HepG2 (cell line): ENCODE measurements around the gene CACNA1F. TPM values are rescaled to one million over a fixed set of nuclear protein-coding genes. Genes with fewer than 3 reads are reported as not detected.

Source experiments
- CENPT ChIP-seq: sonication (generic); formaldehyde crosslinking; IDR thresholded peaks from 2 replicates; pipeline ENCODE4 v1.8.0; 2022; ENCODE audit warnings: low read depth, mild to moderate bottlenecking, moderate library complexity, missing genetic modification reagents
- CHD2 ChIP-seq: IDR thresholded peaks from 2 replicates; pipeline ENCODE4 v1.6.1; 2011; ENCODE audit warnings: low read depth, low read length, improper control_type of control experiment
- HES4 ChIP-seq: sonication (generic); formaldehyde crosslinking; IDR thresholded peaks from 2 replicates; pipeline ENCODE4 v1.9.0; 2021; ENCODE audit warnings: mild to moderate bottlenecking, missing genetic modification reagents, borderline replicate concordance
- HOXD1 ChIP-seq: sonication (generic); formaldehyde crosslinking; IDR thresholded peaks from 2 replicates; pipeline ENCODE4 v1.5.0; 2020; ENCODE audit warnings: missing genetic modification reagents
- KLF6 ChIP-seq: IDR thresholded peaks from 2 replicates; pipeline ENCODE4 v1.8.0; 2016; ENCODE audit warnings: missing biosample characterization, missing genetic modification reagents
- MED8 ChIP-seq: sonication (generic); formaldehyde crosslinking; IDR thresholded peaks from 2 replicates; pipeline ENCODE4 v1.8.1; 2023; ENCODE audit warnings: mild to moderate bottlenecking, missing genetic modification reagents; ENCODE audit not compliant: insufficient replicate concordance
- MEIS2 ChIP-seq: sonication (generic); formaldehyde crosslinking; IDR thresholded peaks from 2 replicates; pipeline ENCODE4 v1.9.0; 2021; ENCODE audit warnings: mild to moderate bottlenecking, missing genetic modification reagents
- NR2F1 ChIP-seq, 2 experiments: fragments of 450-650 bp in 1 of 2; formaldehyde crosslinking in 1 of 2; IDR thresholded peaks; 2 replicates each; pipeline versions ENCODE4 v1.5.0 to v1.6.1; 2016 to 2020; ENCODE audit warnings: mild to moderate bottlenecking in 1 of 2, missing compliant biosample characterization in 1 of 2, missing genetic modification reagents in 1 of 2, moderate library complexity in 1 of 2
- PAWR ChIP-seq: sonication (generic); formaldehyde crosslinking; IDR thresholded peaks from 2 replicates; pipeline ENCODE4 v1.4.0; 2020; ENCODE audit warnings: missing genetic modification reagents, mild to moderate bottlenecking, borderline replicate concordance
- REL ChIP-seq: sonication (generic); formaldehyde crosslinking; conservative IDR thresholded peaks from 2 replicates; pipeline ENCODE4 v1.8.0; 2022; ENCODE audit warnings: mild to moderate bottlenecking, missing genetic modification reagents, moderate library complexity
- SIX1 ChIP-seq: sonication (generic); formaldehyde crosslinking; IDR thresholded peaks from 2 replicates; pipeline ENCODE4 v1.4.0; 2020; ENCODE audit warnings: missing genetic modification reagents, borderline replicate concordance
- SMYD3 ChIP-seq: sonication (generic); formaldehyde crosslinking; IDR thresholded peaks from 2 replicates; pipeline ENCODE4 v1.8.1; 2023; ENCODE audit warnings: mild to moderate bottlenecking, missing genetic modification reagents
- YEATS4 ChIP-seq: sonication (generic); formaldehyde crosslinking; IDR thresholded peaks from 2 replicates; pipeline ENCODE4 v1.4.0; 2020; ENCODE audit warnings: missing genetic modification reagents, borderline replicate concordance
- ZNF17 ChIP-seq: sonication (generic); formaldehyde crosslinking; IDR thresholded peaks from 2 replicates; pipeline ENCODE4 v1.5.0; 2020; ENCODE audit warnings: mild to moderate bottlenecking, missing genetic modification reagents
- ZNF20 ChIP-seq: sonication (generic); formaldehyde crosslinking; IDR thresholded peaks from 2 replicates; pipeline ENCODE4 v1.4.0; 2020; ENCODE audit warnings: mild to moderate bottlenecking, moderate library complexity, missing genetic modification reagents
- ZNF235 ChIP-seq: sonication (generic); formaldehyde crosslinking; IDR thresholded peaks from 2 replicates; pipeline ENCODE4 v1.8.1; 2023; ENCODE audit warnings: mild to moderate bottlenecking, missing genetic modification reagents, borderline replicate concordance
- ZNF251 ChIP-seq: sonication (generic); formaldehyde crosslinking; IDR thresholded peaks from 2 replicates; pipeline ENCODE4 v1.9.0; 2021; ENCODE audit warnings: mild to moderate bottlenecking, missing genetic modification reagents
- ZNF546 ChIP-seq: sonication (generic); formaldehyde crosslinking; conservative IDR thresholded peaks from 2 replicates; pipeline ENCODE4 v1.8.1; 2023; ENCODE audit warnings: mild to moderate bottlenecking, missing genetic modification reagents
- ZNF570 ChIP-seq: sonication (generic); formaldehyde crosslinking; IDR thresholded peaks from 2 replicates; pipeline ENCODE4 v1.4.0; 2020; ENCODE audit warnings: mild to moderate bottlenecking, missing genetic modification reagents, borderline replicate concordance
- ZNF773 ChIP-seq: sonication (generic); formaldehyde crosslinking; IDR thresholded peaks from 2 replicates; pipeline ENCODE4 v1.4.0; 2020; ENCODE audit warnings: missing genetic modification reagents, borderline replicate concordance
- ZNF841 ChIP-seq: sonication (generic); formaldehyde crosslinking; IDR thresholded peaks from 2 replicates; pipeline ENCODE4 v1.8.1; 2023; ENCODE audit warnings: missing genetic modification reagents, borderline replicate concordance
- ZSCAN21 ChIP-seq: sonication (generic); formaldehyde crosslinking; IDR thresholded peaks from 2 replicates; pipeline ENCODE4 v1.8.0; 2022; ENCODE audit warnings: mild to moderate bottlenecking, missing genetic modification reagents, moderate library complexity, borderline replicate concordance
- ZSCAN31 ChIP-seq: sonication (generic); formaldehyde crosslinking; IDR thresholded peaks from 2 replicates; pipeline ENCODE4 v1.5.0; 2020; ENCODE audit warnings: low read depth, mild to moderate bottlenecking, missing genetic modification reagents
- polyA plus RNA-seq, 8 experiments: library from polyadenylated mRNA; depleted of rRNA in 3 of 8; stranded (reverse) in 7 of 8; unstranded in 1 of 8; fragments of >200 nt; fragmentation: Illumina TruSeq in 4 of 8; extraction: Trizol in 4 of 8; gene quantifications; 2 replicates each; pipeline versions ENCODE4 v1.2.1 to v1.2.3, GENCODE V29; 2011 to 2016; ENCODE audit warnings: low read depth in 4 of 8, missing spikeins in 1 of 8, mixed read lengths in 1 of 8; ENCODE audit not compliant: insufficient read depth in 1 of 8
- total RNA-seq, 5 experiments: library from RNA; depleted of rRNA; stranded (reverse); fragments of >200 nt; fragmentation: Illumina TruSeq; extraction: Trizol; gene quantifications; 2 replicates each; pipeline ENCODE4 v1.2.3, GENCODE V29; 2016; ENCODE audit warnings: low read depth in 1 of 5
- TF ChIP-seq, protein P1 (sequence below): sonication (generic); formaldehyde crosslinking; IDR thresholded peaks from 2 replicates; pipeline ENCODE4 v1.9.0; 2022; ENCODE audit warnings: low read depth, missing genetic modification reagents
- TF ChIP-seq, protein P2 (sequence below): sonication (generic); formaldehyde crosslinking; IDR thresholded peaks from 2 replicates; pipeline ENCODE4 v1.5.0; 2020; ENCODE audit warnings: missing genetic modification reagents
- TF ChIP-seq, protein P3 (sequence below): sonication (generic); formaldehyde crosslinking; IDR thresholded peaks from 2 replicates; pipeline ENCODE4 v1.4.0; 2020; ENCODE audit warnings: mild to moderate bottlenecking, missing genetic modification reagents

CACNA1F gene
- total and polyA plus RNA-seq, 2 of the 13 experiments (the other 11 are each of a cell fraction or from before 2014, with no cell fraction given) = 0.03 TPM; not detected in 1

DNA sequence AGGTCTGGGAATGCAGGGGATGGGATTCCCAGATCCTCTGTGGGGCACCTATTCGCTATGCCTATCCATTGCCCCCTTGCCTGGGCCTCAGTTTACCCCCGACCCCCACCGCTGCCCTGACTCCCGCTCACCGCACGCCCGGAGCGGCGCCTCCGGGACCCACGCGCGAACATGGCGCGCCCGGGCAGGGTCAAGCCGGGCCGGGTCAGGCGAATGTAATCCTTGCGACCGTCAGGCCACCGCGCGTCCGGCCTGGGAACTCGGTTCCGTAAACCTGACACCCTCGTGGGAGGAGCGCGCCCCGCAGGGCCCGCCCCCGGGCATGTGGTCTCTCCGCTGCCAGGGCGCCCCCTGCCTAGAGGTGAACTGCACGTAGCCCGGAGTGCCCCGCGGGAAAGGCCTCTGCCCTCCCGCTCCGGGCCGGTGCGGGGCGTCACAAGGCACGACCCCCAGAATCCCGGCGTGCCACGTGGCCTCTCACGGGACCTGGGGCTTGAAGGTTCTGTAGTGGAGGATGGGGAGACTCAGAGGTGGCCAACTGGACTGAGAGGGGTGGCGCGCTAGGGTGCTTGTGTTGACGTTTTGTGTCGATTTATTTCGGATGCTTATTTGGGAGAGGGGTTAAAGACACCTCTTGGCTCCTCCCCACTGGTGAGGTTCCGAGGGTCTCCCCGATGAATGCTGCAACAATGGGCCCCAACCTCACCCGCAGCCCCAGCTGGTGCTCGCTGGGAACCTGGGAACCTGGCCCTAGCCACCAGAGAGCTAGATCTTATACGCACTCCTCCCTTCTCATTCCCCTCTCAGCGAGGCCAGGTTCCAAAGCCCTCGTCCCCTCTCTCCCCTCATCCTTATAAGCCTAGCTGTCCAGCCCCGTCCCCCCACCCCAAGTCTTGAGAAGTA is 46.8 kb downstream of the CACNA1F start, which contains the start of gene PRICKLE3 (continued):
- TF ChIP-seq ZNF773 (CRISPR knock-in tag) = no peak
- TF ChIP-seq ZNF570 (CRISPR knock-in tag) = no peak
- no peak for TF ChIP-seq ZNF235 (CRISPR knock-in tag)
- no peak for TF ChIP-seq ZNF20 (CRISPR knock-in tag)
- no peak for TF ChIP-seq ZSCAN21
- TF ChIP-seq ZNF251 (CRISPR knock-in tag) = no peak
- TF ChIP-seq ZNF17 (CRISPR knock-in tag) = no peak
- no peak for TF ChIP-seq KLF6 (CRISPR knock-in tag)
- TF ChIP-seq ZSCAN31 (CRISPR knock-in tag) = no peak; the same call in 1 of the 2 replicates
- TF ChIP-seq ZNF546 (CRISPR knock-in tag) = no peak
- no peak for TF ChIP-seq MEIS2 (CRISPR knock-in tag)
- TF ChIP-seq, protein P1, sequence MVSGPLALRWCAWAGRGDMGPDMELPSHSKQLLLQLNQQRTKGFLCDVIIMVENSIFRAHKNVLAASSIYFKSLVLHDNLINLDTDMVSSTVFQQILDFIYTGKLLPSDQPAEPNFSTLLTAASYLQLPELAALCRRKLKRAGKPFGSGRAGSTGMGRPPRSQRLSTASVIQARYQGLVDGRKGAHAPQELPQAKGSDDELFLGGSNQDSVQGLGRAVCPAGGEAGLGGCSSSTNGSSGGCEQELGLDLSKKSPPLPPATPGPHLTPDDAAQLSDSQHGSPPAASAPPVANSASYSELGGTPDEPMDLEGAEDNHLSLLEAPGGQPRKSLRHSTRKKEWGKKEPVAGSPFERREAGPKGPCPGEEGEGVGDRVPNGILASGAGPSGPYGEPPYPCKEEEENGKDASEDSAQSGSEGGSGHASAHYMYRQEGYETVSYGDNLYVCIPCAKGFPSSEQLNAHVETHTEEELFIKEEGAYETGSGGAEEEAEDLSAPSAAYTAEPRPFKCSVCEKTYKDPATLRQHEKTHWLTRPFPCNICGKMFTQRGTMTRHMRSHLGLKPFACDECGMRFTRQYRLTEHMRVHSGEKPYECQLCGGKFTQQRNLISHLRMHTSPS = peak; percentile 90
- no peak for TF ChIP-seq REL (CRISPR knock-in tag)
- TF ChIP-seq, protein P2, sequence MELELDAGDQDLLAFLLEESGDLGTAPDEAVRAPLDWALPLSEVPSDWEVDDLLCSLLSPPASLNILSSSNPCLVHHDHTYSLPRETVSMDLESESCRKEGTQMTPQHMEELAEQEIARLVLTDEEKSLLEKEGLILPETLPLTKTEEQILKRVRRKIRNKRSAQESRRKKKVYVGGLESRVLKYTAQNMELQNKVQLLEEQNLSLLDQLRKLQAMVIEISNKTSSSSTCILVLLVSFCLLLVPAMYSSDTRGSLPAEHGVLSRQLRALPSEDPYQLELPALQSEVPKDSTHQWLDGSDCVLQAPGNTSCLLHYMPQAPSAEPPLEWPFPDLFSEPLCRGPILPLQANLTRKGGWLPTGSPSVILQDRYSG = no peak
- no peak for TF ChIP-seq HOXD1 (CRISPR knock-in tag)
- no peak for TF ChIP-seq PAWR (CRISPR knock-in tag)
- no peak for TF ChIP-seq HES4
- peak in 1 of 2 experiments; percentile 47; a peak in 2 of 4 replicates for TF ChIP-seq NR2F1 (CRISPR knock-in tag; IDR thresholded peaks at IDR 0.05)
- TF ChIP-seq ZNF841 (CRISPR knock-in tag) = no peak
- no peak for TF ChIP-seq CENPT (CRISPR knock-in tag)
- TF ChIP-seq SIX1 = peak; percentile 69; the same call in 1 of the 2 replicates
- 0 out of 2 replicates have a peak, but pooled peaks have one; percentile 23 for TF ChIP-seq YEATS4 (CRISPR knock-in tag)
- no peak for TF ChIP-seq SMYD3 (CRISPR knock-in tag)
- peak; percentile 42 for TF ChIP-seq MED8
- TF ChIP-seq, protein P3, sequence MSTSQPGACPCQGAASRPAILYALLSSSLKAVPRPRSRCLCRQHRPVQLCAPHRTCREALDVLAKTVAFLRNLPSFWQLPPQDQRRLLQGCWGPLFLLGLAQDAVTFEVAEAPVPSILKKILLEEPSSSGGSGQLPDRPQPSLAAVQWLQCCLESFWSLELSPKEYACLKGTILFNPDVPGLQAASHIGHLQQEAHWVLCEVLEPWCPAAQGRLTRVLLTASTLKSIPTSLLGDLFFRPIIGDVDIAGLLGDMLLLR (CRISPR knock-in tag) = no peak
- TF ChIP-seq CHD2 = no peak
